ENCODE measurements around the gene HEXB.

Gene HEXB

DNA sequence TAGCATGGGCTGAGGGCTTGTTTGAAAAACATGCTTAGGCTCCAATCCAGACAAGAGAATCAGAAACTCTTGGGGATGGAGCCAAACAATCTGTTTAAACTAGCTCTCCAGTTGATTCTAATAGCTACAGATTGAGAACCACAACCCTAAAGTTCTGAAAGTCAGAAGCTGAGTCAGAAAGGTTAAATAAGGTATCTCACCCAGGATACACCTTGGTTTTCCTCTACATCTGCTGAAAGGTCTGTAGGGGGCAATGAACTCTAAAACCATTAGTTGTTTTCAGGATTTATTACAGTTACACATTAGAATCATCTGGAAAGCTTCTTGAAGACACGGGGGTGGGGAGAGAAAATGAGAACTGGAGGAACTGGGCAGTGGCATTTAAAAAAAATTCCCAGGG is 76.2 kb downstream of the HEXB start:
- FAIRE-seq, result no peak

DNA sequence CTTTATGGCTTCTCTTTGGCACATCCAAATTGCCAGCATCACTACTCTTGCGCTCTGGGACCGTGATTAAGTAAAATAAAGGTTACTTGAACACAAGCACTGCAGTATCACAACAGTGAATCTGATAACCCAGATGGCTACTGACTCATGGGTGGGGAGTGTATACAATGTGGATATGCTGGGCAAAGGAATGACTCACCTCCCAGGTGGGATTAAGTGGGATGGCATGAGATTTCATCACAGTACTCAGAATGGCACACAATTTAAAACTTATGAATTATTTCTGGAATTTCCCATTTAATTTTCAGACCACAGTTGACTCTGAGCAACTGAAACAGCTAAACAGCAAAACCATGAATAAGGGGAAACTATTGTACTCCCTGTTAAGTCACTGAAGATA is 77.6 kb downstream of the HEXB start:
- no peak for FAIRE-seq

DNA sequence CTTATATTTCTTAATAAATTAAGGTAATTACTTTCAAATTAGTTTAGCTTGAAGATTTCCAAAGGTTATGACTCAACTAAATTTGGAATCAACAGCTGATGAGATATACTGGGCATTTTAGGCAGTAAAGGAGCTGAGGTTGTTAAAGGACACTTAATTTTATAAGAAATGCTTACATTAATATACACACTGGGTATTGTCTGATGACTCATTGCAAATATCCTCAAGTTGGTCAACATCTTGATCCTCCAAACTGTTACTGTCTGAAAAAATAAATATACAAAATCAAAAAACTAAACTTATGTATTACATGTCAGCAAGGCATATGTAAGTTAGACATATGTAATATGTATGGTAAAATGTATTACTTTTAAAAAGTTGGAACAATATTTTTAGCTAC is 78.5 kb downstream of the HEXB start:
- peak; percentile 30 for FAIRE-seq

DNA sequence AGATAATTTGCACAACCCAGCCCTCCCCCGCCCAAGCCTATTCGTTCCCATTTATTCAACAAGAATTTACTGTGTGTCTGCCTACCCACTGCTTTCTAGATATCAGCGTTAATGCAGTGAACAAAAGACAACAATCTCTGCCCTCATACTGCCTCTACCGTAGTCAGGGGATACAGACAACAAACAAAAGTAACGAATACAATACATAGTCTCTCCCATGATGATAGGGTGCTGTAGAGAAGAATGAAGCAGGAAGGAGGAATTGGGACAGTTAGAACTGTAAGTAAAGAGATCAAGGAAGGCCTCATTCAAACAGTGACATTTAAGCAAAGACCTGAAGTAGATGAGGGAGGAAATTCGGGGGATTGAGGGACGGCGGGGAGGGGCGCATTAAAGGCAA is 80.2 kb downstream of the HEXB start:
- FAIRE-seq, result no peak

DNA sequence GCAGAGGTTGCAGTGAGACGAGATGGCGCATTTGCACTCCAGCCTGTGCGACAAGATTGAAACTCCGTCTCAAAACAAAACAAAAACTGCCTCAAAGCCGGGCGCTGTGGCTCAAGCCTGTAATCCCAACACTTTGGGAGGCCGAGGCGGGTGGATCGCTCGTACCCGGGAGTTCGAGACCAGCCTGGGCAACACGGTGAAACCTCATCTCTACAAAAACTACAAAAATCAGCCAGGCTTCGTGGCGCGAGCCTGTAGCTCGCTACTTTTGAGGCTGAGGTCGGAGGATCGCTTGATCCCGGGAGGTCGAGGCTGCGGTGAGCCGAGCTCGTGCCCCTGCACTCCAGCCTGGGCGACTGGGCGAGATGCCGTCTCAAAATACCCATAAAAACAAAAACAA is 80.9 kb downstream of the HEXB start:
- no peak for FAIRE-seq

DNA sequence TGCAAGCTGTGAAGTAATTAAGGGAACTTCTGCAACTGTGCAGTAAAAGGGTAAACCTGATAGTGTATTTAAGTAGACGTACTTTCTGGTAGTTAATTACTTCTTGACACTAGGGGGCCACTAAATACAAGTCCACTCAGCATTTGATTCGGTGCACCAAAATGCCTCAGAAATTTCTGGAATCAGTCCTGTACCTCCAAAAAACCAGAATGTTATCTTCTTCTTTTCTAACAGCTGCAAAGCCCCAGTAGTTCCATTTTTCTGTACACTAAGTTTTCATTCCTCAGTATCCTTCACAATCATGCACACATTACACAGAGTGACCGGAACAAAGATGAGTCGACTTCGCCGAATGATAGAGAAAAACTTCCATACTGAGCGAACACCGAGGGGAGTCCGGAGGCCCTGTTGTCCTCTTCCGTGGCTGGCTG is 81.4 kb downstream of the HEXB start:
- no peak for FAIRE-seq

DNA sequence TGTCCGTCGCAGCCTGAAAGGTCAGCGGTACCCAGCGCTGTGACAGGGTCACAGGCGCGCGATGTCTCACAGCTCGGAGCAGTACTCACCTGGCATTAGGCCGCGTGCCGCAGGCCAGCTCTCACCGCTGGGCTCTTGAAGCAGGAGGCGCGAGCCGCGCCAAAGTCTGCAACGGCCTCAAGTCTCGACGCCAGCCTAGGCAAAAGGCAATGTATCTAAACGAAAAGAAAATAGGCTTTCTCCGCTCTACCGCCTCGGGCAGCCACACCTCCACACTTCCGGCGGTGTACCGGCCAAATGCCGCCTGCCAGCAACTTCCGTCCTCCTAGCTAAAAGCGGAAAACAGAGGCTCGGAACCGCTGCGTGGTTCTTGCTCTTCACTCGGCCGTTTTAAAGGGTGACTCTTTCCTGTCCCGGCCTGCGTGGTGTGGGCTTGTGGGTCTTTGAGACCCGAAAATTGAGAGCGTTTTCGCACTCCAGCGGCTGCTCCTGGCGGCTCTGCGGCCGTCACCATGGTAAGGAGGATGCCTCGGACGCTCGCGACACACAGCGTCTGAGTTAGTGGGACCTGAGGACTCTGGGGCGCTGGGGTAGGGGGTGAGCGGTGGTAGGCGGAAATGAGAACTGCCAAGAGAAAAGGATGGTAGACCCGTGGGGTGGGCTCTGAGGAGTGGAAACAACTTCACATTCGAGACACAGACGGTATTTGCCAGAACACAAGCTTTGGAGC is 82.0 kb downstream of the HEXB start, which contains the start of the genes GFM2 and NSA2:
GFM2 (minus strand) TSS at position 269 of the 730 bp plus-strand sequence. CDS start 3,375 bp downstream, outside the sequence.
NSA2 (plus strand) TSS at position 401 of the 730 bp plus-strand sequence; CDS start at position 513, 112 bp downstream.
- no peak for FAIRE-seq

DNA sequence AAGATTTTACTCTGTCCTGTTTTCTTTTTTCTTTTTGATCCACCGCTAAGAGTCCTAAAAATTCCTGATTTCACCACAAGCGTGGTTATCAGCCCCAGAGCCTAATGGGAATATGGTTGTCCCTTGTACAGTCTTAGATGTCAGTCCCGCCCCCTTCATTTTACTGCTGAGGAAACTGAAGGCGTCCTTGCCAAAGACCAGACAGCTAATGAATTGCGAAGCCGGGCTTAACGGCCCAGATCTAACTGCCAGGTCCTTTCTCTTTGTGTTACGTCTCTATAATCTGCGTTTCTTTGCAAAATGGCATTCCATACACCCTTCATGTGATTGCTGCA is 82.5 kb downstream of the HEXB start:
- FAIRE-seq, result no peak

All from islet of Langerhans (tissue), 1 donor.